Suprapubic skin (tissue), 4 donors: Measurements from ENCODE around the gene WDR45B. TPM values are rescaled to one million over a fixed set of nuclear protein-coding genes. Genes with fewer than 3 reads are reported as not detected.

ENCODE experiments used
- DNase-seq, 2 donors: peaks; one replicate each; pipeline ENCODE4 v3.0.0-alpha.2; 2019; ENCODE audit warnings: low spot score in 2 of 2
- H3K27ac ChIP-seq: fragments of 200-600 bp; sonication (generic); one replicate; pipeline ENCODE4 v1.5.1; 2019
- H3K27me3 ChIP-seq: fragments of 200-600 bp; sonication (generic); one replicate; pipeline ENCODE4 v1.5.1; 2019
- H3K36me3 ChIP-seq: fragments of 200-600 bp; sonication (generic); one replicate; pipeline ENCODE4 v1.5.1; 2019
- H3K4me1 ChIP-seq: fragments of 200-600 bp; sonication (generic); one replicate; pipeline ENCODE4 v1.5.1; 2019
- H3K4me3 ChIP-seq: fragments of 200-600 bp; sonication (generic); one replicate; pipeline ENCODE4 v1.5.1; 2019; ENCODE audit warnings: mild to moderate bottlenecking
- H3K9me3 ChIP-seq: fragments of 200-600 bp; sonication (generic); one replicate; pipeline ENCODE4 v1.5.1; 2019
- CTCF ChIP-seq, 2 donors: fragments of 200-600 bp in 1 of 2; fragments of 450-650 bp in 1 of 2; sonication (generic) in 1 of 2; IDR thresholded peaks; one replicate each; pipeline ENCODE4 v1.5.1; 2016 to 2019; ENCODE audit warnings: antibody characterized with exemption in 2 of 2, mild to moderate bottlenecking in 1 of 2, moderate library complexity in 1 of 2
- EP300 ChIP-seq: sonication (generic); formaldehyde crosslinking; IDR thresholded peaks from one replicate; pipeline ENCODE4 v1.6.1; 2017; ENCODE audit warnings: antibody characterized with exemption
- POLR2A ChIP-seq, 2 donors: fragments of 450-650 bp; IDR thresholded peaks; one replicate each; pipeline ENCODE4 v1.6.1; 2017; ENCODE audit warnings: antibody characterized with exemption in 2 of 2, mild to moderate bottlenecking in 2 of 2, moderate library complexity in 2 of 2
- POLR2AphosphoS5 ChIP-seq, 3 donors: sonication (generic); formaldehyde crosslinking; IDR thresholded peaks; one replicate each; pipeline ENCODE4 v1.6.1; 2017; ENCODE audit warnings: antibody characterized with exemption in 3 of 3
- WGBS: methylation state at CpG from one replicate; pipeline ENCODE4 v1.1.5; 2018; 5-methylcytosine and 5-hydroxymethylcytosine counted together
- total RNA-seq, 4 donors: library from RNA; depleted of rRNA; stranded (reverse); fragments of >200 nt; gene quantifications; one replicate each; pipeline ENCODE4 v1.1.0, GENCODE V29; 2016

Gene WDR45B
- total RNA-seq, 4 donors from 2014 or later, result 70.1 to 96.8 (median 90.0) TPM

- Histone ChIP-seq H3K36me3 (peaks cover 51% of the 10 kb centered on the region), H3K27me3 (no peaks in the 10 kb centered on the region), H3K4me3 (no peak overlapping the region), H3K4me1 (peaks cover 34% of the 10 kb centered on the region), H3K9me3 (no peaks in the 10 kb centered on the region), H3K27ac (no peak overlapping the region)
- WGBS, result 89% methylated on average over 30 of the region's 33 CpGs
- peak in 1 of 2 donors; percentile 72 for DNase-seq
- TF ChIP-seq CTCF (IDR thresholded peaks at IDR 0.05) (no peak), POLR2AphosphoS5 (IDR thresholded peaks at IDR 0.05) (no peak), POLR2A (IDR thresholded peaks at IDR 0.05) (no peak), EP300 (no peak)
These were observed 51.2 kb downstream of the WDR45B start for GRCh38 chr17:82596837-82597672.

- WGBS, result 82% methylated on average over 16 of the region's 16 CpGs
- TF ChIP-seq POLR2AphosphoS5 (IDR thresholded peaks at IDR 0.05) (no peak), POLR2A (IDR thresholded peaks at IDR 0.05) (no peak), EP300 (no peak), CTCF (IDR thresholded peaks at IDR 0.05) (no peak)
- H3K27me3 ChIP-seq, result no peaks in the 10 kb centered on the region
- peaks cover 43% of the 10 kb centered on the region for H3K36me3 ChIP-seq
- peaks cover 42% of the 10 kb centered on the region for H3K4me1 ChIP-seq
- H3K9me3 ChIP-seq, result no peaks in the 10 kb centered on the region
- no peak overlapping the region for H3K4me3 ChIP-seq
- no peak overlapping the region for H3K27ac ChIP-seq
- DNase-seq, result no peak
These were observed 51.9 kb downstream of the WDR45B start for GRCh38 chr17:82596296-82596695.

GRCh38 chr17:82595893-82596292, 52.4 kb downstream of the WDR45B start:
- 91% methylated on average over 20 of the region's 21 CpGs for WGBS
- Histone ChIP-seq H3K9me3 (no peaks in the 10 kb centered on the region), H3K27me3 (no peaks in the 10 kb centered on the region), H3K27ac (no peak overlapping the region), H3K4me1 (peaks cover 46% of the 10 kb centered on the region), H3K4me3 (no peak overlapping the region), H3K36me3 (peaks cover 39% of the 10 kb centered on the region)
- TF ChIP-seq POLR2AphosphoS5 (IDR thresholded peaks at IDR 0.05), result no peak
- TF ChIP-seq CTCF (IDR thresholded peaks at IDR 0.05), result no peak
- no peak for TF ChIP-seq EP300
- no peak for TF ChIP-seq POLR2A (IDR thresholded peaks at IDR 0.05)
- no peak for DNase-seq

- no peak for TF ChIP-seq POLR2AphosphoS5 (IDR thresholded peaks at IDR 0.05)
- no peak for TF ChIP-seq CTCF (IDR thresholded peaks at IDR 0.05)
- TF ChIP-seq EP300, result no peak
- TF ChIP-seq POLR2A (IDR thresholded peaks at IDR 0.05), result no peak
- Histone ChIP-seq H3K4me3 (no peak overlapping the region), H3K9me3 (no peaks in the 10 kb centered on the region), H3K27ac (no peak overlapping the region), H3K36me3 (peaks cover 34% of the 10 kb centered on the region), H3K4me1 (peaks cover 49% of the 10 kb centered on the region), H3K27me3 (no peaks in the 10 kb centered on the region)
- 93% methylated on average over 7 of the region's 11 CpGs for WGBS
- no peak for DNase-seq
These were observed 53.7 kb downstream of the WDR45B start for GRCh38 chr17:82594571-82594970.

GRCh38 chr17:82593590-82594087, 54.6 kb downstream of the WDR45B start:
- Histone ChIP-seq H3K27ac (peak overlapping the region; percentile 83), H3K4me1 (peaks cover 49% of the 10 kb centered on the region), H3K36me3 (peaks cover 32% of the 10 kb centered on the region), H3K4me3 (peak overlapping the region; percentile 68), H3K9me3 (no peaks in the 10 kb centered on the region), H3K27me3 (no peaks in the 10 kb centered on the region)
- no peak for TF ChIP-seq POLR2A (IDR thresholded peaks at IDR 0.05)
- no peak for TF ChIP-seq EP300
- no peak for TF ChIP-seq CTCF (IDR thresholded peaks at IDR 0.05)
- no peak for TF ChIP-seq POLR2AphosphoS5 (IDR thresholded peaks at IDR 0.05)
- peak in 1 of 2 donors; percentile 75 for DNase-seq
- WGBS, result 74% methylated on average over 3 of the region's 29 CpGs
